ENCODE measurements around the gene DNAH9. TPM values are rescaled to one million over a fixed set of nuclear protein-coding genes. Genes with fewer than 3 reads are reported as not detected.

The DNAH9 gene
- total RNA-seq, 1 donor from 2014 or later: 1.0 TPM

GRCh38 chr17:11701911-11702310 lies 103.6 kb downstream of the DNAH9 start:
- H3K36me3 ChIP-seq (ENCODE audit: control insufficient read depth in 3 of 3, insufficient read depth in 3 of 3, low read length in 3 of 3): no peaks in the 10 kb centered on the region
- no peak overlapping the region for H3K9ac ChIP-seq (ENCODE audit: low read depth in 1 of 3, low read length in 3 of 3)
- H3K9me3 ChIP-seq (ENCODE audit: control insufficient read depth in 3 of 3, low read length in 3 of 3): no peaks in the 10 kb centered on the region
- no peaks in the 10 kb centered on the region for H3K4me1 ChIP-seq (ENCODE audit: control insufficient read depth in 3 of 3, insufficient read depth in 3 of 3, low read length in 3 of 3)
- no peak overlapping the region for H3K27ac ChIP-seq (ENCODE audit: low read depth, low read length)
- H3K27me3 ChIP-seq (ENCODE audit: control insufficient read depth in 3 of 3, insufficient read depth in 3 of 3, low read length in 3 of 3): peaks cover 0 to 2% (median 0%) of the 10 kb centered on the region in 3 donors
- no peak overlapping the region for H3K4me3 ChIP-seq (ENCODE audit: low read length in 3 of 3)

GRCh38 chr17:11704041-11704440 lies 105.8 kb downstream of the DNAH9 start:
- Histone ChIP-seq H3K36me3 (ENCODE audit: control insufficient read depth in 3 of 3, insufficient read depth in 3 of 3, low read length in 3 of 3) (no peaks in the 10 kb centered on the region), H3K9me3 (ENCODE audit: control insufficient read depth in 3 of 3, low read length in 3 of 3) (no peaks in the 10 kb centered on the region), H3K4me3 (ENCODE audit: low read length in 3 of 3) (peak overlapping the region in 1 of 3 donors; percentile 13), H3K4me1 (ENCODE audit: control insufficient read depth in 3 of 3, insufficient read depth in 3 of 3, low read length in 3 of 3) (no peaks in the 10 kb centered on the region), H3K27me3 (ENCODE audit: control insufficient read depth in 3 of 3, insufficient read depth in 3 of 3, low read length in 3 of 3) (peaks cover 0 to 2% (median 0%) of the 10 kb centered on the region in 3 donors), H3K27ac (ENCODE audit: low read depth, low read length) (no peak overlapping the region), H3K9ac (ENCODE audit: low read depth in 1 of 3, low read length in 3 of 3) (no peak overlapping the region)

GRCh38 chr17:11705111-11705510 lies 106.8 kb downstream of the DNAH9 start:
- no peaks in the 10 kb centered on the region for H3K4me1 ChIP-seq (ENCODE audit: control insufficient read depth in 3 of 3, insufficient read depth in 3 of 3, low read length in 3 of 3)
- H3K9me3 ChIP-seq (ENCODE audit: control insufficient read depth in 3 of 3, low read length in 3 of 3): no peaks in the 10 kb centered on the region
- H3K9ac ChIP-seq (ENCODE audit: low read depth in 1 of 3, low read length in 3 of 3): no peak overlapping the region
- H3K27ac ChIP-seq (ENCODE audit: low read depth, low read length): no peak overlapping the region
- no peaks in the 10 kb centered on the region for H3K36me3 ChIP-seq (ENCODE audit: control insufficient read depth in 3 of 3, insufficient read depth in 3 of 3, low read length in 3 of 3)
- peaks cover 0 to 2% (median 0%) of the 10 kb centered on the region in 3 donors for H3K27me3 ChIP-seq (ENCODE audit: control insufficient read depth in 3 of 3, insufficient read depth in 3 of 3, low read length in 3 of 3)
- H3K4me3 ChIP-seq (ENCODE audit: low read length in 3 of 3): peak overlapping the region in 1 of 3 donors; percentile 44

- H3K9me3 ChIP-seq (ENCODE audit: control insufficient read depth in 3 of 3, low read length in 3 of 3): no peaks in the 10 kb centered on the region
- H3K9ac ChIP-seq (ENCODE audit: low read depth in 1 of 3, low read length in 3 of 3): no peak overlapping the region
- H3K27ac ChIP-seq (ENCODE audit: low read depth, low read length): no peak overlapping the region
- no peaks in the 10 kb centered on the region for H3K36me3 ChIP-seq (ENCODE audit: control insufficient read depth in 3 of 3, insufficient read depth in 3 of 3, low read length in 3 of 3)
- H3K4me3 ChIP-seq (ENCODE audit: low read length in 3 of 3): no peak overlapping the region
- no peaks in the 10 kb centered on the region for H3K27me3 ChIP-seq (ENCODE audit: control insufficient read depth in 3 of 3, insufficient read depth in 3 of 3, low read length in 3 of 3)
- H3K4me1 ChIP-seq (ENCODE audit: control insufficient read depth in 3 of 3, insufficient read depth in 3 of 3, low read length in 3 of 3): no peaks in the 10 kb centered on the region
Measured at GRCh38 chr17:11707586-11707985, 109.3 kb downstream of the DNAH9 start.

- H3K9me3 ChIP-seq (ENCODE audit: control insufficient read depth in 3 of 3, low read length in 3 of 3): no peaks in the 10 kb centered on the region
Measured at GRCh38 chr17:11712456-11712855, 114.2 kb downstream of the DNAH9 start.

GRCh38 chr17:11719203-11719602 lies 120.9 kb downstream of the DNAH9 start:
- H3K9ac ChIP-seq (ENCODE audit: low read depth in 1 of 3, low read length in 3 of 3): no peak overlapping the region
- H3K9me3 ChIP-seq (ENCODE audit: control insufficient read depth in 3 of 3, low read length in 3 of 3): no peaks in the 10 kb centered on the region
- H3K27ac ChIP-seq (ENCODE audit: low read depth, low read length): no peak overlapping the region
- H3K4me1 ChIP-seq (ENCODE audit: control insufficient read depth in 3 of 3, insufficient read depth in 3 of 3, low read length in 3 of 3): no peaks in the 10 kb centered on the region
- H3K4me3 ChIP-seq (ENCODE audit: low read length in 3 of 3): no peak overlapping the region
- no peaks in the 10 kb centered on the region for H3K36me3 ChIP-seq (ENCODE audit: control insufficient read depth in 3 of 3, insufficient read depth in 3 of 3, low read length in 3 of 3)
- no peaks in the 10 kb centered on the region for H3K27me3 ChIP-seq (ENCODE audit: control insufficient read depth in 3 of 3, insufficient read depth in 3 of 3, low read length in 3 of 3)

More at GRCh38 chr17:11712456-11712855, 114.2 kb downstream of the DNAH9 start:
- Histone ChIP-seq H3K4me1 (ENCODE audit: control insufficient read depth in 3 of 3, insufficient read depth in 3 of 3, low read length in 3 of 3) (no peaks in the 10 kb centered on the region), H3K27ac (ENCODE audit: low read depth, low read length) (no peak overlapping the region), H3K4me3 (ENCODE audit: low read length in 3 of 3) (no peak overlapping the region), H3K9ac (ENCODE audit: low read depth in 1 of 3, low read length in 3 of 3) (no peak overlapping the region), H3K27me3 (ENCODE audit: control insufficient read depth in 3 of 3, insufficient read depth in 3 of 3, low read length in 3 of 3) (no peaks in the 10 kb centered on the region), H3K36me3 (ENCODE audit: control insufficient read depth in 3 of 3, insufficient read depth in 3 of 3, low read length in 3 of 3) (no peaks in the 10 kb centered on the region)

- H3K4me3 ChIP-seq (ENCODE audit: low read length in 3 of 3): no peak overlapping the region
- no peaks in the 10 kb centered on the region for H3K4me1 ChIP-seq (ENCODE audit: control insufficient read depth in 3 of 3, insufficient read depth in 3 of 3, low read length in 3 of 3)
- H3K27ac ChIP-seq (ENCODE audit: low read depth, low read length): no peak overlapping the region
- H3K9ac ChIP-seq (ENCODE audit: low read depth in 1 of 3, low read length in 3 of 3): no peak overlapping the region
- no peaks in the 10 kb centered on the region for H3K9me3 ChIP-seq (ENCODE audit: control insufficient read depth in 3 of 3, low read length in 3 of 3)
- no peaks in the 10 kb centered on the region for H3K36me3 ChIP-seq (ENCODE audit: control insufficient read depth in 3 of 3, insufficient read depth in 3 of 3, low read length in 3 of 3)
- H3K27me3 ChIP-seq (ENCODE audit: control insufficient read depth in 3 of 3, insufficient read depth in 3 of 3, low read length in 3 of 3): no peaks in the 10 kb centered on the region
Measured at GRCh38 chr17:11719856-11720255, 121.6 kb downstream of the DNAH9 start.

- H3K27ac ChIP-seq (ENCODE audit: low read depth, low read length): no peak overlapping the region
- H3K9ac ChIP-seq (ENCODE audit: low read depth in 1 of 3, low read length in 3 of 3): no peak overlapping the region
- H3K4me1 ChIP-seq (ENCODE audit: control insufficient read depth in 3 of 3, insufficient read depth in 3 of 3, low read length in 3 of 3): no peaks in the 10 kb centered on the region
- H3K9me3 ChIP-seq (ENCODE audit: control insufficient read depth in 3 of 3, low read length in 3 of 3): no peaks in the 10 kb centered on the region
- H3K27me3 ChIP-seq (ENCODE audit: control insufficient read depth in 3 of 3, insufficient read depth in 3 of 3, low read length in 3 of 3): no peaks in the 10 kb centered on the region
- no peak overlapping the region for H3K4me3 ChIP-seq (ENCODE audit: low read length in 3 of 3)
- no peaks in the 10 kb centered on the region for H3K36me3 ChIP-seq (ENCODE audit: control insufficient read depth in 3 of 3, insufficient read depth in 3 of 3, low read length in 3 of 3)
Measured at GRCh38 chr17:11720816-11721215, 122.5 kb downstream of the DNAH9 start.

GRCh38 chr17:11730747-11731146 lies 132.5 kb downstream of the DNAH9 start:
- H3K9ac ChIP-seq (ENCODE audit: low read depth in 1 of 3, low read length in 3 of 3): no peak overlapping the region
- no peaks in the 10 kb centered on the region for H3K9me3 ChIP-seq (ENCODE audit: control insufficient read depth in 3 of 3, low read length in 3 of 3)
- no peaks in the 10 kb centered on the region for H3K36me3 ChIP-seq (ENCODE audit: control insufficient read depth in 3 of 3, insufficient read depth in 3 of 3, low read length in 3 of 3)
- no peaks in the 10 kb centered on the region for H3K27me3 ChIP-seq (ENCODE audit: control insufficient read depth in 3 of 3, insufficient read depth in 3 of 3, low read length in 3 of 3)
- no peaks in the 10 kb centered on the region for H3K4me1 ChIP-seq (ENCODE audit: control insufficient read depth in 3 of 3, insufficient read depth in 3 of 3, low read length in 3 of 3)
- no peak overlapping the region for H3K4me3 ChIP-seq (ENCODE audit: low read length in 3 of 3)
- no peak overlapping the region for H3K27ac ChIP-seq (ENCODE audit: low read depth, low read length)

- Histone ChIP-seq H3K36me3 (ENCODE audit: control insufficient read depth in 3 of 3, insufficient read depth in 3 of 3, low read length in 3 of 3) (no peaks in the 10 kb centered on the region), H3K27me3 (ENCODE audit: control insufficient read depth in 3 of 3, insufficient read depth in 3 of 3, low read length in 3 of 3) (peaks cover 0 to 4% (median 0%) of the 10 kb centered on the region in 3 donors), H3K4me3 (ENCODE audit: low read length in 3 of 3) (no peak overlapping the region), H3K9ac (ENCODE audit: low read depth in 1 of 3, low read length in 3 of 3) (no peak overlapping the region), H3K27ac (ENCODE audit: low read depth, low read length) (no peak overlapping the region), H3K4me1 (ENCODE audit: control insufficient read depth in 3 of 3, insufficient read depth in 3 of 3, low read length in 3 of 3) (no peaks in the 10 kb centered on the region), H3K9me3 (ENCODE audit: control insufficient read depth in 3 of 3, low read length in 3 of 3) (no peaks in the 10 kb centered on the region)
Measured at GRCh38 chr17:11736613-11737312, 138.5 kb downstream of the DNAH9 start.
